Activated CD4-positive, alpha-beta T cell treated with anti-CD3 and anti-CD28 coated beads, Interleukin-2, Interleukin-4, amounts not matched to agents 100 ng/mL and 50 ng/mL, durations not matched to agents 16 hours and 8 hours (primary cell): ENCODE results near the gene KAZN.

Source experiments
- DNase-seq: peaks from one replicate; pipeline ENCODE4 v3.0.0-alpha.2; 2020; ENCODE audit warnings: low spot score

KAZN gene

GRCh38 chr1:14887044-14887566 lies 288.6 kb downstream of the KAZN start:
- no peak for DNase-seq

GRCh38 chr1:14887764-14888350 lies 289.4 kb downstream of the KAZN start:
- DNase-seq = no peak

- no peak for DNase-seq
These were observed 289.9 kb downstream of the KAZN start for GRCh38 chr1:14888374-14888773.

GRCh38 chr1:14889825-14890440 lies 291.4 kb downstream of the KAZN start:
- DNase-seq = no peak

- DNase-seq = no peak
These were observed 293.5 kb downstream of the KAZN start for GRCh38 chr1:14891991-14892390.

GRCh38 chr1:14894811-14895560 lies 296.5 kb downstream of the KAZN start:
- no peak for DNase-seq

GRCh38 chr1:14895727-14896126 lies 297.2 kb downstream of the KAZN start:
- DNase-seq = no peak

GRCh38 chr1:14896381-14897079 lies 298.0 kb downstream of the KAZN start:
- no peak for DNase-seq

GRCh38 chr1:14897080-14897449 lies 298.6 kb downstream of the KAZN start:
- no peak for DNase-seq

GRCh38 chr1:14897547-14897946 lies 299.1 kb downstream of the KAZN start:
- no peak for DNase-seq

- DNase-seq = no peak
These were observed 299.6 kb downstream of the KAZN start for GRCh38 chr1:14897997-14898645.

- no peak for DNase-seq
These were observed 301.2 kb downstream of the KAZN start for GRCh38 chr1:14899686-14900085.

- DNase-seq = no peak
These were observed 303.0 kb downstream of the KAZN start for GRCh38 chr1:14901371-14901954.

GRCh38 chr1:14903922-14904321 lies 305.4 kb downstream of the KAZN start:
- no peak for DNase-seq

- no peak for DNase-seq
These were observed 308.2 kb downstream of the KAZN start for GRCh38 chr1:14906665-14907064.

GRCh38 chr1:14907416-14907815 lies 308.9 kb downstream of the KAZN start:
- DNase-seq = no peak

GRCh38 chr1:14909273-14909672 lies 310.8 kb downstream of the KAZN start:
- no peak for DNase-seq

- no peak for DNase-seq
These were observed 311.5 kb downstream of the KAZN start for GRCh38 chr1:14909920-14910460.

GRCh38 chr1:14910984-14911721 lies 312.7 kb downstream of the KAZN start:
- no peak for DNase-seq

GRCh38 chr1:14912839-14913481 lies 314.5 kb downstream of the KAZN start:
- DNase-seq = no peak
